Epithelial cell of proximal tubule (primary cell): Measurements from ENCODE around the gene CEP164. TPM values are rescaled to one million over a fixed set of nuclear protein-coding genes. Genes with fewer than 3 reads are reported as not detected.

Experiments
- DNase-seq: peaks from one replicate; pipeline ENCODE4 v3.0.0-alpha.2; 2011; ENCODE audit warnings: low read depth
- H3K4me3 ChIP-seq: 2 replicates; pipeline ENCODE4 v1.5.1; 2011; ENCODE audit warnings: low read depth, mild to moderate bottlenecking, low read length
- total RNA-seq: library from RNA; depleted of rRNA; stranded (reverse); fragments of >200 nt; gene quantifications from 2 replicates; pipeline ENCODE4 v1.2.3, GENCODE V29; 2015
- TF ChIP-seq, protein P1 (sequence below): conservative IDR thresholded peaks from 2 replicates; pipeline ENCODE4 v1.5.1; 2012; ENCODE audit warnings: low read depth, mild to moderate bottlenecking, low read length

The CEP164 gene
- 20.0 and 20.2 TPM in 2 replicates for total RNA-seq

DNA sequence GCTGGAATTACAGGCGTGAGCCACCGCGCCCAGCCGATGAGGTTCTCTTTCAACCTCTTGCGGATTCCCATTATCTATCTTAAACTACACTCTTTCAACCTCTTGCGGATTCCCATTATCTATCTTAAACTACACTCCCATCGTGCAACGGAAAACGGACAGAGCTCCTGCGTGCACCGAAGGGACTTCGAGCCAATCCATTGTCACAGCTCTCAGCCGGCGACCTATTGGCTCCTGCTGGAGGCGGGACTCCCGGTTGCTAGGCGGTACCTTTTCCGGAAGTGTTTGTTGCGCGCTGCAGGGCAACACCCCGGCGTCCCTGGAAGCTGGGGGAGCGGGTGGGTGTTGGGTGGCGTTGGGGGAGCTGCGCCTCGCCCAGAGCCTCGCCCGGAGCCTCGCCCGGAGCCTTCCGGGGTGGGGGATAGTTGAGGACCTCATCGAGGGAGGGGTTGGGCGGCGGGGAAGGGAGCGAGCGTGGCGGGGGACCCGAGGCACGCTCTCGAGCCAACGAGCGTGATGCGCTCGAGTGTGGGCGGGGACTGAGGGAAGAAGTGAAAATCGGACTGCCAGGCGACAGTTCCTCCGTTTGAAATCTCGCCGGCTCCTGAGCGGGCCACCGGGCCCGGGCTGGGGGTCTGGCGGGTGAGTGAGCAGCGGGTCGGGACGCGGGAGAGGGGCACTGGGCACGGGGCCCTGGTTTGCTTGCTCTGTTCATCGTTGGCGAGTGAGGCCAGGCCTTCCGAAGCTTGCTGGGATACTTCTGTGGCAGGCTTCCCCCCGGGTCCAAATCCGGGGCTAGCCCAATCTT lies at the start of gene CEP164:
TSS of gene CEP164 (plus strand) at position 288 of the 808 bp plus-strand sequence. CDS start 10,733 bp downstream, outside the sequence.
- TF ChIP-seq, protein P1, sequence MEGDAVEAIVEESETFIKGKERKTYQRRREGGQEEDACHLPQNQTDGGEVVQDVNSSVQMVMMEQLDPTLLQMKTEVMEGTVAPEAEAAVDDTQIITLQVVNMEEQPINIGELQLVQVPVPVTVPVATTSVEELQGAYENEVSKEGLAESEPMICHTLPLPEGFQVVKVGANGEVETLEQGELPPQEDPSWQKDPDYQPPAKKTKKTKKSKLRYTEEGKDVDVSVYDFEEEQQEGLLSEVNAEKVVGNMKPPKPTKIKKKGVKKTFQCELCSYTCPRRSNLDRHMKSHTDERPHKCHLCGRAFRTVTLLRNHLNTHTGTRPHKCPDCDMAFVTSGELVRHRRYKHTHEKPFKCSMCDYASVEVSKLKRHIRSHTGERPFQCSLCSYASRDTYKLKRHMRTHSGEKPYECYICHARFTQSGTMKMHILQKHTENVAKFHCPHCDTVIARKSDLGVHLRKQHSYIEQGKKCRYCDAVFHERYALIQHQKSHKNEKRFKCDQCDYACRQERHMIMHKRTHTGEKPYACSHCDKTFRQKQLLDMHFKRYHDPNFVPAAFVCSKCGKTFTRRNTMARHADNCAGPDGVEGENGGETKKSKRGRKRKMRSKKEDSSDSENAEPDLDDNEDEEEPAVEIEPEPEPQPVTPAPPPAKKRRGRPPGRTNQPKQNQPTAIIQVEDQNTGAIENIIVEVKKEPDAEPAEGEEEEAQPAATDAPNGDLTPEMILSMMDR, result no peak

DNA sequence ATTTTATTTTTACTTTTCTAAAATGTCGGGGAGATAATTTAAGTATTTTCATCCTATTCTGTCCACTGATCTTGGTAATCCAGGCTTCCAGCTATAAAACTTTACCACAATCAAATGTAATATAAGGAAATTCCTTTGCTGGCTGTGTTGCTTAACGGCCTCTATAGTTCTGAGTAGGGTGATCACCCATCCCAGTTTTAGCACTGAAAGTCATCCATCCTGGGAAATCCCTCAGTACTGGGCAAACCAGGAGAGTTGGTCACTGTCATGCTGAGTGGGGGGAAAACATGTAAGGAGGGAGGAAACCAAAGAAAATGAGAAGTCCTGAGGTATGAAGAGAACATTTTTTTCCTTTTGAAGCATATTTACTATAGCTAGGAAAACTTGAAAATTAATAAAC lies 49.3 kb upstream of the CEP164 start:
- DNase-seq, result no peak
- TF ChIP-seq, protein P1, result no peak

More for the DNA sequence above, at the start of gene CEP164:
- H3K4me3 ChIP-seq, result peak within 1 kb of the TSS; percentile 95
- DNase-seq, result peak; percentile 71

DNA sequence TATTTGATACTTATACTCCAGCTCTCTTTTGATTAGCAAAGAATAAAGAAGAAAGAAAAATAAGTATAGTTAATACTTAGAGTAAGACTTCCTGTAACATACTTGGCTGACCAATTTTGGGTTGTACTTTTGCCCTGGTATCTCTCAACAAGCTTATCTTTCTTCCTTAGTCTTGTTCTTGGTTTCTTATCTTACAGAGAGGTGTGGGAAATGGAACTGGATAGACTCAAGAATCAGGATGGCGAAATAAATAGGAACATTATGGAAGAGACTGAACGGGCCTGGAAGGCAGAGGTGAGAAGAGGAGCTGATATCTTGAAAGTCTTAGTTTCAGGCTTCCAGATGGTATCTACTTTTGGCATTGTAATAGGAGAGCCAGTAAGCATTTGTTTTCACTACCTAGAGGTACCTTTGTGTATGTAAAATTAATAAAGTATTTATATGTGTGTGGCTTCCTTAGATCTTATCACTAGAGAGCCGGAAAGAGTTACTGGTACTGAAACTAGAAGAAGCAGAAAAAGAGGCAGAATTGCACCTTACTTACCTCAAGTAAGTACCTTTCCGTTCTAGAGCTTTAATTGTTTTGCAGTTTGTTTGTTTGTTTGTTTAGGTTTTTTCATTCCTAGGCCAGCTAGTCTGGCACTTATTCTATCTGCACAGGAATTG lies 47.8 kb upstream of the CEP164 start:
- no peak overlapping the region for H3K4me3 ChIP-seq
- DNase-seq, result no peak
- TF ChIP-seq, protein P1, result no peak

More for the DNA sequence above, 49.3 kb upstream of the CEP164 start:
- no peak overlapping the region for H3K4me3 ChIP-seq

DNA sequence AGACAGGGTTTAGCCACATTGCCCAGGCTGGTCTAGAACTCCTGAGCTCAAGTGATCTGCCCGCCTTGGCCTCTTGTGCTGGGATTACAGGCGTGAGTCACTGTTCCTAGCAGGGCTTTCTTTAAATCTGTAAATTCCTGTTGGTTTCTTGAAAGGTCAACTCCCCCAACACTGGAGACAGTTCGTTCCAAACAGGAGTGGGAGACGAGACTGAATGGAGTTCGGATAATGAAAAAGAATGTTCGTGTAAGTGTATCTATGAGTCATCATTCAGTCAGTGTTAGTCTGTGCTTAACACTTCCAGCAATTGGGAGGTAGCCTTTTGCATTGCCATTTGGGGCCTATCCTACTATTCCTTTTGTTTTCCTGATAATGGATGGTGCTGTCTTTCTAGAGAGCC lies 46.5 kb upstream of the CEP164 start:
- TF ChIP-seq, protein P1, result no peak
- peak; percentile 12 for DNase-seq
- H3K4me3 ChIP-seq, result no peak overlapping the region

DNA sequence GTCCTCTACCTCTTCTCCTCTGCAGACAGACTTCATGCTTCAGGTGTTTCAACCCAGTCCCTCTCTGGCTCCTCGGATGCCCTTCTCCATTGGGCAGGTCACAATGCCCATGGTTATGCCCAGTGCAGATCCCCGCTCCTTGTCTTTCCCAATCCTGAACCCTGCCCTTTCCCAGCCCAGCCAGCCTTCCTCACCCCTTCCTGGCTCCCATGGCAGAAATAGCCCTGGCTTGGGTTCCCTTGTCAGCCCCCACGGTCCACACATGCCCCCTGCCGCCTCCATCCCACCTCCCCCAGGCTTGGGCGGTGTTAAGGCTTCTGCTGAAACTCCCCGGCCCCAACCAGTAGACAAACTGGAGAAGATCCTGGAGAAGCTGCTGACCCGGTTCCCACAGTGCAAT lies 45.8 kb upstream of the CEP164 start:
- TF ChIP-seq, protein P1, result no peak
- DNase-seq, result no peak
- H3K4me3 ChIP-seq, result no peak overlapping the region

DNA sequence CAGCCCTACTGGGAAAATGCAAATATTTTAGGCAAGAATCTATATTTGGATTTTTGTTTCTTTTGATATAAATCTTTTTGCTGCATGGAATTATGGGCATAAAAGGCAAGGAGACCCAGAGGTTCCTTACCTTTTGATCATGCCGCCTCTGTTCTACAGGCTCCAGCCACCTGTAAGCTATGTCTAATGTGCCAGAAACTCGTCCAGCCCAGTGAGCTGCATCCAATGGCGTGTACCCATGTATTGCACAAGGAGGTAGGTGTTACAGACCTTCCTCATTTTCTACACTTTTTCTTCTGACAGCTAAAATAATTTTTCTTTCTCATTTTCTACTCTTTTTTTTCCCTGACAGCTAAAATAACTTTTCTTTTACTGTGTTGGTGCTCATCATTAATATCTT lies 44.7 kb upstream of the CEP164 start:
- TF ChIP-seq, protein P1, result no peak
- no peak overlapping the region for H3K4me3 ChIP-seq
- DNase-seq, result no peak
